Upper lobe of left lung (tissue), 6 donors: Measurements from ENCODE around the gene INTS4. TPM values are rescaled to one million over a fixed set of nuclear protein-coding genes. Genes with fewer than 3 reads are reported as not detected.
"Not testable (repeated sequence)": the region's sequence is repeated elsewhere in the genome, so short reads cannot be mapped to it uniquely, and the experiment has no call there.

Experiments
- ATAC-seq, 2 donors: fragments of 200-7000 bp; cut with Tn5 transposase; one replicate each; pipeline ENCODE4 v1.9.1; 2022; ENCODE audit warnings: mild to moderate bottlenecking in 2 of 2, moderate library complexity in 2 of 2; ENCODE audit not compliant: low FRiP score in 2 of 2
- DNase-seq, 2 donors: peaks; one replicate each; pipeline ENCODE4 v3.0.0-alpha.2; 2019 to 2020
- H3K27ac ChIP-seq, 4 donors: fragments of 200-600 bp; sonication (generic); one replicate each; pipeline ENCODE4 v1.5.1; 2016 to 2019
- H3K27me3 ChIP-seq, 4 donors: fragments of 200-600 bp; sonication (generic); one replicate each; pipeline ENCODE4 v1.5.1; 2017 to 2019
- H3K36me3 ChIP-seq, 4 donors: fragments of 200-600 bp; sonication (generic); one replicate each; pipeline ENCODE4 v1.5.1; 2016 to 2019
- H3K4me1 ChIP-seq, 4 donors: fragments of 200-600 bp; sonication (generic); one replicate each; pipeline ENCODE4 v1.5.1; 2018 to 2019
- H3K4me3 ChIP-seq, 4 donors: fragments of 200-600 bp; sonication (generic); one replicate each; pipeline ENCODE4 v1.5.1; 2017 to 2019; ENCODE audit warnings: mild to moderate bottlenecking in 2 of 4, moderate library complexity in 1 of 4
- H3K9me3 ChIP-seq, 4 donors: fragments of 200-600 bp; sonication (generic); one replicate each; pipeline ENCODE4 v1.5.1; 2018 to 2019
- CTCF ChIP-seq, 6 experiments: fragments of 450-650 bp in 4 of 6; fragments of 200-600 bp in 2 of 6; sonication (generic) in 2 of 6; IDR thresholded peaks; one replicate each; pipeline ENCODE4 v1.5.1; 2016 to 2019; ENCODE audit warnings: antibody characterized with exemption in 6 of 6
- EP300 ChIP-seq, 4 donors: sonication (generic); formaldehyde crosslinking; IDR thresholded peaks; one replicate each; pipeline ENCODE4 v1.5.1; 2017; ENCODE audit warnings: antibody characterized with exemption in 4 of 4, control low read depth in 2 of 4
- POLR2A ChIP-seq, 4 donors: fragments of 450-650 bp; IDR thresholded peaks; one replicate each; pipeline ENCODE4 v1.5.1; 2016 to 2017; ENCODE audit warnings: antibody characterized with exemption in 4 of 4, mild to moderate bottlenecking in 2 of 4
- POLR2AphosphoS5 ChIP-seq, 2 donors: sonication (generic); formaldehyde crosslinking; IDR thresholded peaks; one replicate each; pipeline ENCODE4 v1.5.1; 2017; ENCODE audit warnings: antibody characterized with exemption in 2 of 2
- whole genome bisulfite sequencing, 2 donors: methylation state at CpG; one replicate each; pipeline ENCODE4 v1.1.5; 2017 to 2018; 5-methylcytosine and 5-hydroxymethylcytosine counted together
- total RNA-seq, 6 donors: library from RNA; depleted of rRNA in 4 of 6; stranded (reverse); fragments of >200 nt in 4 of 6; gene quantifications; one replicate each; pipeline versions ENCODE4 v1.1.0 to v1.2.1, GENCODE V29; 2016 to 2021
- donor health status: DM: no; HTN: no; CAD: no; lungs with moderate emphysema.
- donor health status: DM: no; HTN: yes; CAD: no; lungs with severe emphysema.

Gene INTS4
- total RNA-seq, 6 donors from 2014 or later = 15.3 to 58.7 (median 28.8) TPM

GRCh38 chr11:77871855-77872254 lies 122.6 kb downstream of the INTS4 start:
- Histone ChIP-seq H3K4me3 (no peak overlapping the region), H3K4me1 (no peaks in the 10 kb centered on the region), H3K27ac (no peak overlapping the region), H3K27me3 (no peaks in the 10 kb centered on the region), H3K9me3 (no peaks in the 10 kb centered on the region), H3K36me3 (peaks cover 0 to 65% (median 26%) of the 10 kb centered on the region in 4 donors)
- DNase-seq = no peak
- WGBS, 2 donors = 100% methylated on average over 3 of the region's 3 CpGs
- TF ChIP-seq POLR2AphosphoS5 (IDR thresholded peaks at IDR 0.05) (no peak), CTCF (IDR thresholded peaks at IDR 0.05) (no peak), EP300 (IDR thresholded peaks at IDR 0.05) (no peak), POLR2A (IDR thresholded peaks at IDR 0.05) (no peak)
- no peak for ATAC-seq

- H3K27ac ChIP-seq = no peak overlapping the region
- 93% methylated on average over 4 of the region's 4 CpGs for whole genome bisulfite sequencing, 2 donors
- no peaks in the 10 kb centered on the region for H3K9me3 ChIP-seq
- DNase-seq (no peak), ATAC-seq (no peak)
- H3K4me1 ChIP-seq = no peaks in the 10 kb centered on the region
- H3K36me3 ChIP-seq = peaks cover 0 to 43% (median 15%) of the 10 kb centered on the region in 4 donors
- H3K27me3 ChIP-seq = no peaks in the 10 kb centered on the region
- H3K4me3 ChIP-seq = no peak overlapping the region
- TF ChIP-seq CTCF (IDR thresholded peaks at IDR 0.05) (no peak), EP300 (IDR thresholded peaks at IDR 0.05) (no peak), POLR2A (IDR thresholded peaks at IDR 0.05) (no peak), POLR2AphosphoS5 (IDR thresholded peaks at IDR 0.05) (no peak)
Observed at GRCh38 chr11:77868744-77869143, 125.7 kb downstream of the INTS4 start.

GRCh38 chr11:77866336-77866735 lies 128.1 kb downstream of the INTS4 start:
- Histone ChIP-seq H3K27me3 (no peaks in the 10 kb centered on the region), H3K4me1 (no peaks in the 10 kb centered on the region), H3K4me3 (no peak overlapping the region), H3K27ac (no peak overlapping the region), H3K9me3 (no peaks in the 10 kb centered on the region), H3K36me3 (peaks cover 0 to 27% (median 9%) of the 10 kb centered on the region in 4 donors)
- WGBS, 2 donors = 87 to 93% methylated on average over 1 of the region's 1 CpG
- no peak for TF ChIP-seq POLR2A (IDR thresholded peaks at IDR 0.05)
- no peak for TF ChIP-seq CTCF (IDR thresholded peaks at IDR 0.05)
- no peak for TF ChIP-seq EP300 (IDR thresholded peaks at IDR 0.05)
- no peak for TF ChIP-seq POLR2AphosphoS5 (IDR thresholded peaks at IDR 0.05)
- ATAC-seq (no peak), DNase-seq (no peak)

GRCh38 chr11:77865805-77866204 lies 128.7 kb downstream of the INTS4 start:
- Histone ChIP-seq H3K36me3 (peaks cover 0 to 24% (median 8%) of the 10 kb centered on the region in 4 donors), H3K27ac (no peak overlapping the region)
- 85 to 88% methylated on average over 1 of the region's 1 CpG for WGBS, 2 donors

GRCh38 chr11:77861444-77861843 lies 133.0 kb downstream of the INTS4 start:
- peaks cover 0 to 26% (median 3%) of the 10 kb centered on the region in 4 donors for H3K36me3 ChIP-seq
- H3K4me1 ChIP-seq, H3K27ac ChIP-seq, ATAC-seq, H3K27me3 ChIP-seq, H3K4me3 ChIP-seq, H3K9me3 ChIP-seq, DNase-seq: not testable (repeated sequence)
- 95% methylated on average over 10 of the region's 10 CpGs for WGBS, 2 donors

More at GRCh38 chr11:77865805-77866204, 128.7 kb downstream of the INTS4 start:
- peak in 1 of 2 donors; percentile 29 for ATAC-seq
- Histone ChIP-seq H3K9me3 (no peaks in the 10 kb centered on the region), H3K27me3 (no peaks in the 10 kb centered on the region), H3K4me1 (no peaks in the 10 kb centered on the region), H3K4me3 (no peak overlapping the region)
- no peak for DNase-seq
- TF ChIP-seq CTCF (IDR thresholded peaks at IDR 0.05) (no peak), POLR2AphosphoS5 (IDR thresholded peaks at IDR 0.05) (no peak), EP300 (IDR thresholded peaks at IDR 0.05) (no peak), POLR2A (IDR thresholded peaks at IDR 0.05) (no peak)

GRCh38 chr11:77857906-77858457 lies 136.5 kb downstream of the INTS4 start:
- H3K27me3 ChIP-seq, ATAC-seq, DNase-seq, H3K27ac ChIP-seq, H3K4me1 ChIP-seq, H3K4me3 ChIP-seq: not testable (repeated sequence)
- 86 to 90% methylated on average over 10 of the region's 10 CpGs for WGBS, 2 donors
- Histone ChIP-seq H3K36me3 (peaks cover 0 to 52% (median 15%) of the 10 kb centered on the region in 4 donors), H3K9me3 (peaks cover 4 to 11% (median 8%) of the 10 kb centered on the region in 4 donors)
